Parathyroid adenoma (tissue), 2 donors: ENCODE measurements around the gene B3GNT7.
"Not testable (repeated sequence)": the region's sequence is repeated elsewhere in the genome, so short reads cannot be mapped to it uniquely, and the experiment has no call there.

Experiments used
- H2AFZ ChIP-seq: fragments of 300-600 bp; sonication (generic); one replicate; pipeline ENCODE4 v1.7.0; 2017; ENCODE audit warnings: antibody characterized with exemption, mild to moderate bottlenecking
- H3K27ac ChIP-seq: fragments of 300-600 bp; sonication (generic); one replicate; pipeline ENCODE4 v1.7.0; 2017
- H3K27me3 ChIP-seq: fragments of 300-600 bp; sonication (generic); one replicate; pipeline ENCODE4 v1.7.0; 2017; ENCODE audit warnings: low read length; ENCODE audit not compliant: control insufficient read depth, insufficient read depth
- H3K36me3 ChIP-seq: fragments of 300-600 bp; sonication (generic); one replicate; pipeline ENCODE4 v1.7.0; 2017; ENCODE audit warnings: low read length; ENCODE audit not compliant: control insufficient read depth, insufficient read depth
- H3K4me1 ChIP-seq: fragments of 300-600 bp; sonication (generic); one replicate; pipeline ENCODE4 v1.7.0; 2017; ENCODE audit warnings: control low read depth
- H3K4me2 ChIP-seq: fragments of 300-600 bp; sonication (generic); one replicate; pipeline ENCODE4 v1.7.0; 2017; ENCODE audit warnings: low read length
- H3K4me3 ChIP-seq: fragments of 300-600 bp; sonication (generic); one replicate; pipeline ENCODE4 v1.7.0; 2017; ENCODE audit warnings: low read depth, low read length
- H3K79me2 ChIP-seq: fragments of 300-600 bp; sonication (generic); one replicate; pipeline ENCODE4 v1.7.0; 2017; ENCODE audit warnings: control low read depth
- H3K9ac ChIP-seq: fragments of 300-600 bp; sonication (generic); one replicate; pipeline ENCODE4 v1.7.0; 2017; ENCODE audit warnings: mild to moderate bottlenecking
- H3K9me3 ChIP-seq: fragments of 300-600 bp; sonication (generic); one replicate; pipeline ENCODE4 v1.7.0; 2017; ENCODE audit warnings: low read length; ENCODE audit not compliant: control insufficient read depth
- TF ChIP-seq, protein P1 (sequence below): fragments of 300-600 bp; sonication (generic); IDR thresholded peaks from one replicate; pipeline ENCODE4 v1.7.0; 2017; ENCODE audit warnings: antibody characterized with exemption, mild to moderate bottlenecking
- donor health status: primary hyperparathyroidism.

Gene B3GNT7

DNA sequence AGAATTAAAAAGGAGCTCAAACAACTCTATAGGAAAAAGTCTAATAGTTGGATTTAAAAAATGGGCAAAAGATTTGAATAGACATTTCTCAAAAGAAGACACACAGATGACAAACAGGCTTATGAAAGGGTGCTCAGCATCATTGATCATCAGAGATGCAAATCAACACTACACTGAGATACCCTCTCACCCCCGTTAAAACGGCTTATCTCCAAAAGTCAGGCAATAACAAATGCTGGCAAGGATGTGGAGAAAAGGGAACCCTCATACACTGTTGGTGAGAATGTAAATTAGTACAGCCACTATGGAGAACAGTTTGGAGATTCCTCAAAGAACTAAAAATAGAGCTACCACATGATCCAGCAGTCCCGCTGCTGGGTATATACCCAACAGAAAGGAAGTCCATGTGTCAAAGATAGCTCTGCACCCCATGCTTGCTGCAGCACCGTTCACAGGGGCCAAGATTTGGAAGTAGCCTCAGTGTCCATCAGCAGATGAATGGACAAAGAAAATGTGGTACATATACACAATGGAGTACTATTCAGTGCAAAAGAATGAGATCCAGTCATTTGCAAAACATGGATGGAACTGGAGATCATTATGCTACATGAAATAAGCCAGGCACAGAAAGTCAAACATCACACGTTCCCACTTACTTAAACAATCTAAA, 46.7 kb upstream of the B3GNT7 start:
- no peak overlapping the region for H3K27ac ChIP-seq
- no peak overlapping the region for H3K9ac ChIP-seq
- TF ChIP-seq, protein P1, sequence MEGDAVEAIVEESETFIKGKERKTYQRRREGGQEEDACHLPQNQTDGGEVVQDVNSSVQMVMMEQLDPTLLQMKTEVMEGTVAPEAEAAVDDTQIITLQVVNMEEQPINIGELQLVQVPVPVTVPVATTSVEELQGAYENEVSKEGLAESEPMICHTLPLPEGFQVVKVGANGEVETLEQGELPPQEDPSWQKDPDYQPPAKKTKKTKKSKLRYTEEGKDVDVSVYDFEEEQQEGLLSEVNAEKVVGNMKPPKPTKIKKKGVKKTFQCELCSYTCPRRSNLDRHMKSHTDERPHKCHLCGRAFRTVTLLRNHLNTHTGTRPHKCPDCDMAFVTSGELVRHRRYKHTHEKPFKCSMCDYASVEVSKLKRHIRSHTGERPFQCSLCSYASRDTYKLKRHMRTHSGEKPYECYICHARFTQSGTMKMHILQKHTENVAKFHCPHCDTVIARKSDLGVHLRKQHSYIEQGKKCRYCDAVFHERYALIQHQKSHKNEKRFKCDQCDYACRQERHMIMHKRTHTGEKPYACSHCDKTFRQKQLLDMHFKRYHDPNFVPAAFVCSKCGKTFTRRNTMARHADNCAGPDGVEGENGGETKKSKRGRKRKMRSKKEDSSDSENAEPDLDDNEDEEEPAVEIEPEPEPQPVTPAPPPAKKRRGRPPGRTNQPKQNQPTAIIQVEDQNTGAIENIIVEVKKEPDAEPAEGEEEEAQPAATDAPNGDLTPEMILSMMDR, result no peak

DNA sequence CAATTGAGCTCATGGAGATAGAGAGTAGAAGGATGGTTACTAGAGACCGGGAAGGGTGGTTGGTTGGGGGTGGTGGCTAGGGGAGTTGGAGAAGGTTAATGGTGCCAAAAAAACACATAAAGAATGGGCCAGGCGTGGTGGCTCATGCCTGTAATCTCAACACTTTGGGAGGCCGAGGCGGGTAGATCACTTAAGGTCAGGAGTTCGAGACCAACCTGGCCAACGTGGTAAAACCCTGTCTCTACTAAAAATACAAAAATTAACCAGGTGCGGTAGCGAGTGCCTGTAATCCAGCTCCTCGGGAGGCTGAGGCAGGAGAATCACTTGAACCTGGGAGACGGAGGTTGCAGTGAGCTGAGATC, 46.2 kb upstream of the B3GNT7 start:
- not testable (repeated sequence) for H3K4me3 ChIP-seq, H3K36me3 ChIP-seq, H3K4me1 ChIP-seq, H3K79me2 ChIP-seq, H3K4me2 ChIP-seq, H3K9ac ChIP-seq, H2AFZ ChIP-seq, H3K9me3 ChIP-seq, H3K27me3 ChIP-seq, H3K27ac ChIP-seq

More for the DNA sequence above, 46.7 kb upstream of the B3GNT7 start:
- Histone ChIP-seq H3K4me2 (no peak overlapping the region), H3K36me3 (no peaks in the 10 kb centered on the region), H3K4me1 (no peaks in the 10 kb centered on the region), H2AFZ (no peak overlapping the region), H3K4me3 (no peak overlapping the region), H3K27me3 (no peaks in the 10 kb centered on the region), H3K9me3 (no peaks in the 10 kb centered on the region), H3K79me2 (no peaks in the 10 kb centered on the region)

DNA sequence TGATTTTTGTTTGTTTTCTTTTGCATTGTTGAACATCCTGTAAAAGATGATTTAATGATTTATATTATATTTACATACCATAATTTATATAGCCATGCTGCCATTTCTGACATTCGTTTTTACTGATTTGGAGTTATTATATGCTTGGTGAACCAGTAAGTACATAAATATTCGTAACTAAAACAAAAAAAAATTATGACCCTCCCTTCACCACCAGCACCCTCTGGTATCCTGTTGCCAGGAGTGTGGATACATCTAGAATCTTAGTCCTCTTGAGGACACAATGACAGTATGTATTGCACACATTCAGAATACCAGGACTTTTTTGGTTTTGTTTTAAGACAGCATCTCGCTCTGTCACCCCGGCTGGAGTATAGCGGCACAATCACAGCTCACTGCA, 43.9 kb upstream of the B3GNT7 start:
- H3K4me3 ChIP-seq, result no peak overlapping the region
- no peak overlapping the region for H3K27ac ChIP-seq
- H3K27me3 ChIP-seq, result no peaks in the 10 kb centered on the region
- H3K4me2 ChIP-seq, result no peak overlapping the region
- no peaks in the 10 kb centered on the region for H3K4me1 ChIP-seq
- TF ChIP-seq, protein P1, result no peak
- no peaks in the 10 kb centered on the region for H3K79me2 ChIP-seq
- no peak overlapping the region for H2AFZ ChIP-seq
- H3K9ac ChIP-seq, result no peak overlapping the region
- H3K9me3 ChIP-seq, result no peaks in the 10 kb centered on the region
- H3K36me3 ChIP-seq, result no peaks in the 10 kb centered on the region

DNA sequence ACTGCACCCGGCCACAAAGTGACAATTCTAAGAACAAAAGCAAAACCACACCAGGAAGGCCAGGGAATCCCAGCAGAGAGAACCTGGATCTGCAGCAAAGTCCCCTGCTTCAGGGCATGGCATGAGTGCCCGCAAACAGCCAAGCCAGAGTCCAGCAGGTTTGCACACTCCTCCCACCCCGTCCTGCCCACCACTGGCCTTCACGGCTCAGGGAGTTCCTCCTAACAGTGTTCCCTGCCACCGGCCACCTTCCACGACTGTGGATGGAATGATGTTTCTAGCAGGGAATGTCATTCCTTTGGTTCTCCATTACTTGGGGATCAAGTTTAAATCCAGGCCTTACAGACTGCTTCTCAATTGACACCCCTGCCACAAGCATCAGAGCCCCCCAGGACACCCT, 42.0 kb upstream of the B3GNT7 start:
- Histone ChIP-seq H2AFZ (no peak overlapping the region), H3K79me2 (no peaks in the 10 kb centered on the region), H3K4me2 (no peak overlapping the region)

DNA sequence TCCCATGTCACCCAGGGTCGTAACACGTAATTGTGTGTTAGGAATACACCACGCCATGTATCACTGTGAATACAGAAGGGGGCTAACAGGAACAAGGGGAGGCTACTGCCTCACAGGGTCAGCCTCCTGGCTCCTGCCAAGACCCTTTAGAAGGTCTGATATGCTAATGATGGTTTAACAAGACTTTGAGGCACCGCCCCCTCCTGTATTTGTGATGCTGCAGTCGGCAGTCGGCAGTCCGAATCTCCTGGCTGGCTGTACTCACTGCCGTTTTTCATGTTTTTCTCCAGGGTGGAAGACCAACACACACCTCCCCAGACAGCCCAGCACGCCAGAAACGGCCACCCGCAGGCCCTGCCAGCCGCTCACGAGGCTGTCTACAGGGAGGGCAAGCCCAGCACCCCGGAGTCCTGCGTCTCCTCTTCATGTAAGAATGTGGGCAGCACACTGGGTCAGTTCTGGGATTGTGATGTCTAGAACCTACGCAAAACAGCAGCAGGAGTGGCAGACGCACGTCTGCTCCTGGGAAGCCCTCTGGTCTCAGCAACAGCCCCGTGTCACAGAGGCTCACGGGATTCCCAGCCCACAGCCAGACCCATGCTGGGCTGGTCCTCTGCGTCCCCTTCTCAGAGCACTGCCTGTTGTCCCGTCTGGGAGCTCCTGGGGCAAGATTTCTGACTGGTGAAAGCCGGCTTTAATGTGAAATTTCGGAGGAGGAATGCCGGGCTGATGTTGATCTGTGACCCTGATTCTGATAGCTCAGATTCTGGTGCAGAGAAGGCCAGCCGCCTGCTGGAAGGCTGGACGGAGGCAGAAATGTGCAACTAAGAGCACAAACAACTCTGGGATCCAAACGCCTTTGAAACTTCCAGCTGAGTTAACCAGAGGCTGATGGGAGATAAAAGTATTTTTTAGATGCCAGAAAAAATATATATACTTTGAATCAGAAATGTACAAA, 39.7 kb upstream of the B3GNT7 start:
- H3K36me3 ChIP-seq, result no peaks in the 10 kb centered on the region
- no peak overlapping the region for H3K27ac ChIP-seq
- TF ChIP-seq, protein P1, result no peak
- no peak overlapping the region for H3K9ac ChIP-seq
- H3K79me2 ChIP-seq, result no peaks in the 10 kb centered on the region
- H3K4me3 ChIP-seq, result no peak overlapping the region
- H3K27me3 ChIP-seq, result no peaks in the 10 kb centered on the region
- no peaks in the 10 kb centered on the region for H3K9me3 ChIP-seq
- no peaks in the 10 kb centered on the region for H3K4me1 ChIP-seq
- H3K4me2 ChIP-seq, result no peak overlapping the region
- H2AFZ ChIP-seq, result no peak overlapping the region

More for the DNA sequence above, 42.0 kb upstream of the B3GNT7 start:
- Histone ChIP-seq H3K4me3 (no peak overlapping the region), H3K27ac (no peak overlapping the region), H3K9me3 (no peaks in the 10 kb centered on the region), H3K4me1 (no peaks in the 10 kb centered on the region), H3K9ac (no peak overlapping the region), H3K36me3 (no peaks in the 10 kb centered on the region), H3K27me3 (no peaks in the 10 kb centered on the region)
- TF ChIP-seq, protein P1, result no peak
